GM19452 (cell line): ENCODE results near the gene USP6NL.
"Not testable (repeated sequence)": the region's sequence is repeated elsewhere in the genome, so short reads cannot be mapped to it uniquely, and the experiment has no call there.

Experiments
- ATAC-seq: cut with Tn5 transposase; IDR thresholded peaks from one replicate; pipeline ENCODE4 v1.9.1; 2021; ENCODE audit not compliant: unreplicated experiment

USP6NL gene

GRCh38 chr10:11611248-11612020, at the start of gene USP6NL:
USP6NL (minus strand) TSS chr10:11611650; CDS start chr10:11597634, 14,016 bp downstream.
- ATAC-seq: peak; percentile 46

- ATAC-seq: no peak
Measured at GRCh38 chr10:11658801-11659368, 47.4 kb upstream of the USP6NL start.

GRCh38 chr10:11655836-11656235, 44.4 kb upstream of the USP6NL start:
- ATAC-seq: no peak

GRCh38 chr10:11654659-11655058, 43.2 kb upstream of the USP6NL start:
- ATAC-seq: no peak

- ATAC-seq: no peak
Measured at GRCh38 chr10:11653758-11654471, 42.5 kb upstream of the USP6NL start.

GRCh38 chr10:11647676-11648075, 36.2 kb upstream of the USP6NL start:
- no peak for ATAC-seq

GRCh38 chr10:11646450-11646849, 35.0 kb upstream of the USP6NL start:
- ATAC-seq: no peak

GRCh38 chr10:11643039-11643438, 31.6 kb upstream of the USP6NL start:
- ATAC-seq: no peak

GRCh38 chr10:11642566-11642965, 31.1 kb upstream of the USP6NL start:
- no peak for ATAC-seq

GRCh38 chr10:11639849-11640764, 28.7 kb upstream of the USP6NL start:
- ATAC-seq: no peak

- ATAC-seq: no peak
Measured at GRCh38 chr10:11639362-11639761, 27.9 kb upstream of the USP6NL start.

- ATAC-seq: no peak
Measured at GRCh38 chr10:11638055-11638698, 26.7 kb upstream of the USP6NL start.

GRCh38 chr10:11636697-11637303, 25.4 kb upstream of the USP6NL start:
- ATAC-seq: no peak

GRCh38 chr10:11631890-11632587, 20.6 kb upstream of the USP6NL start:
- peak; percentile 97 for ATAC-seq

- ATAC-seq: no peak
Measured at GRCh38 chr10:11631291-11631690, 19.8 kb upstream of the USP6NL start.

- no peak for ATAC-seq
Measured at GRCh38 chr10:11629731-11630130, 18.3 kb upstream of the USP6NL start.

GRCh38 chr10:11627941-11628340, 16.5 kb upstream of the USP6NL start:
- not testable (repeated sequence) for ATAC-seq

GRCh38 chr10:11626071-11626470, 14.6 kb upstream of the USP6NL start:
- no peak for ATAC-seq

GRCh38 chr10:11625019-11625735, 13.7 kb upstream of the USP6NL start:
- peak; percentile 73 for ATAC-seq
